ENCODE measurements around the gene ATF2.

GRCh38 chr2:175037941-175038340, 130.1 kb downstream of the ATF2 start:
- TF ChIP-seq CTCF (IDR thresholded peaks at IDR 0.05): no peak
- TF ChIP-seq POLR2A (IDR thresholded peaks at IDR 0.05): no peak

Data from heart left ventricle (tissue), 13 donors.